HepG2 (cell line): ENCODE data around the gene CTRL. TPM values are rescaled to one million over a fixed set of nuclear protein-coding genes. Genes with fewer than 3 reads are reported as not detected.

Experiments
- HES4 ChIP-seq: sonication (generic); formaldehyde crosslinking; IDR thresholded peaks from 2 replicates; pipeline ENCODE4 v1.9.0; 2021; ENCODE audit warnings: mild to moderate bottlenecking, missing genetic modification reagents, borderline replicate concordance
- KLF12 ChIP-seq: sonication (generic); formaldehyde crosslinking; IDR thresholded peaks from 2 replicates; pipeline ENCODE4 v1.4.0; 2020; ENCODE audit warnings: missing genetic modification reagents, borderline replicate concordance
- MBD4 ChIP-seq: IDR thresholded peaks from 2 replicates; pipeline ENCODE4 v1.6.1; 2012; ENCODE audit warnings: low read length, inconsistent platforms, borderline replicate concordance
- MYNN ChIP-seq: sonication (generic); formaldehyde crosslinking; IDR thresholded peaks from 2 replicates; pipeline ENCODE4 v1.4.0; 2020; ENCODE audit warnings: mild to moderate bottlenecking, low read depth, missing genetic modification reagents
- NCOA5 ChIP-seq: sonication (generic); formaldehyde crosslinking; IDR thresholded peaks from 2 replicates; pipeline ENCODE4 v1.4.0; 2020; ENCODE audit warnings: missing genetic modification reagents
- RARG ChIP-seq: sonication (generic); formaldehyde crosslinking; IDR thresholded peaks from 2 replicates; pipeline ENCODE4 v1.4.0; 2020; ENCODE audit warnings: low read depth, mild to moderate bottlenecking, missing genetic modification reagents
- SALL2 ChIP-seq: sonication (generic); formaldehyde crosslinking; IDR thresholded peaks from 2 replicates; pipeline ENCODE4 v1.8.1; 2023; ENCODE audit warnings: mild to moderate bottlenecking, missing genetic modification reagents, inconsistent platforms
- SIX4 ChIP-seq: sonication (generic); formaldehyde crosslinking; IDR thresholded peaks from 2 replicates; pipeline ENCODE4 v1.4.0; 2020; ENCODE audit warnings: missing genetic modification reagents
- STAT5B ChIP-seq: sonication (generic); formaldehyde crosslinking; IDR thresholded peaks from 2 replicates; pipeline ENCODE4 v1.4.0; 2020; ENCODE audit warnings: missing genetic modification reagents
- TGIF2 ChIP-seq: IDR thresholded peaks from 2 replicates; pipeline ENCODE4 v1.6.1; 2016; ENCODE audit warnings: control low read depth, missing compliant biosample characterization
- ZNF468 ChIP-seq: sonication (generic); formaldehyde crosslinking; IDR thresholded peaks from 2 replicates; pipeline ENCODE4 v1.8.0; 2022; ENCODE audit warnings: mild to moderate bottlenecking, moderate library complexity, missing genetic modification reagents
- ZNF557 ChIP-seq: sonication (generic); formaldehyde crosslinking; IDR thresholded peaks from 2 replicates; pipeline ENCODE4 v1.4.0; 2020; ENCODE audit warnings: missing genetic modification reagents
- ZNF564 ChIP-seq: sonication (generic); formaldehyde crosslinking; IDR thresholded peaks from 2 replicates; pipeline ENCODE4 v1.8.1; 2023; ENCODE audit warnings: mild to moderate bottlenecking, missing genetic modification reagents
- ZNF629 ChIP-seq: sonication (generic); formaldehyde crosslinking; conservative IDR thresholded peaks from 2 replicates; pipeline ENCODE4 v1.5.0; 2020; ENCODE audit warnings: missing genetic modification reagents
- ZNF773 ChIP-seq: sonication (generic); formaldehyde crosslinking; IDR thresholded peaks from 2 replicates; pipeline ENCODE4 v1.4.0; 2020; ENCODE audit warnings: missing genetic modification reagents, borderline replicate concordance
- ZSCAN9 ChIP-seq: IDR thresholded peaks from 2 replicates; pipeline ENCODE4 v1.6.1; 2016; ENCODE audit warnings: borderline replicate concordance
- polyA plus RNA-seq, 8 experiments: library from polyadenylated mRNA; depleted of rRNA in 3 of 8; stranded (reverse) in 7 of 8; unstranded in 1 of 8; fragments of >200 nt; fragmentation: Illumina TruSeq in 4 of 8; extraction: Trizol in 4 of 8; gene quantifications; 2 replicates each; pipeline versions ENCODE4 v1.2.1 to v1.2.3, GENCODE V29; 2011 to 2016; ENCODE audit warnings: low read depth in 4 of 8, missing spikeins in 1 of 8, mixed read lengths in 1 of 8; ENCODE audit not compliant: insufficient read depth in 1 of 8
- total RNA-seq, 5 experiments: library from RNA; depleted of rRNA; stranded (reverse); fragments of >200 nt; fragmentation: Illumina TruSeq; extraction: Trizol; gene quantifications; 2 replicates each; pipeline ENCODE4 v1.2.3, GENCODE V29; 2016; ENCODE audit warnings: low read depth in 1 of 5
- TF ChIP-seq, protein P1 (sequence below): IDR thresholded peaks from 2 replicates; pipeline ENCODE4 v1.6.1; 2018; ENCODE audit warnings: missing genetic modification reagents, mild to moderate bottlenecking, missing compliant biosample characterization
- TF ChIP-seq, protein P2 (sequence below): IDR thresholded peaks from 2 replicates; pipeline ENCODE4 v1.6.1; 2016; ENCODE audit warnings: low read depth, control low read depth
- TF ChIP-seq, protein P3 (sequence below): sonication (generic); formaldehyde crosslinking; IDR thresholded peaks from 2 replicates; pipeline ENCODE4 v1.4.0; 2020; ENCODE audit warnings: missing genetic modification reagents, borderline replicate concordance
- TF ChIP-seq, protein P4 (sequence below): sonication (generic); formaldehyde crosslinking; IDR thresholded peaks from 2 replicates; pipeline ENCODE4 v1.5.1; 2020; ENCODE audit warnings: mild to moderate bottlenecking, missing genetic modification reagents, moderate library complexity

CTRL gene
- total and polyA plus RNA-seq, 2 of the 13 experiments (the other 11 are each of a cell fraction or from before 2014, with no cell fraction given) = 1.9 to 2.7 TPM

DNA sequence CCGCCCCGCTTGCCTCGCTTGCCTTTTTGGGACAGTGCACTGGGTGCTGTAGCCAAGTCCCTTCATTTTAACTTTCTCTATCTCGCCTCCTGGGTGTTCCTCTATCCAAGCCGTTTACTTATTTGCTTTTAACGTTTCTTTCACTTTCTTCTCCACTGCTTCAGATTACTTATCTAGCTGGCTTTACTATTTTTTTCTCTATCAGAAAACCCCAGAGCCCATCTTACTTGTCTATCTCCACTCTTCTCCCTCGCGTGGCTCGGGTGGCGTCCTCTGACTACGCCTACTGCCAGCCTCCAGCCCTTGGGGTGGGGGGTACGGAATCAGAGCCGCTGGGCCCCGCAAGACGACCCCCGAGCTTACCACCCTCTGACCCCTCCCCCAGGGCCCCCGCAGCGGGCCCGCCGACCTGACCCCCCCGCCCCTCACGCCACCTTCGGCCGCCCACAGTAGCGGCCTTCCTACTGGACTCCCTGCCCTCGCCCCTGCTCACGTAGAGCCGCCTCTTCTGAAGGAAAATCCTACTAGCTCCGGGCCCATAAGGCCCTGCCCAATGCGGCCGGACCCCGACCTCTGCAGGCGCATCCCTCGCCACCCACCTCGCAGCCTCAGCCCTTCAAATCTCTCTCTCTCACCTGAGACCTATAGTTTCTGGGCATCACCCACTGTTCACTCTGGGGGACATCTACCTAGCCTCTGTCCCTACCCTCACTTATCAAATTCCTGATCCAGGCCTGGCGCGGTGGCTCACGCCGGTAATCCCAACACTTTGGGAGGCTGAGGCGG, 37.8 kb upstream of the CTRL start (continued):
- TF ChIP-seq, protein P1, sequence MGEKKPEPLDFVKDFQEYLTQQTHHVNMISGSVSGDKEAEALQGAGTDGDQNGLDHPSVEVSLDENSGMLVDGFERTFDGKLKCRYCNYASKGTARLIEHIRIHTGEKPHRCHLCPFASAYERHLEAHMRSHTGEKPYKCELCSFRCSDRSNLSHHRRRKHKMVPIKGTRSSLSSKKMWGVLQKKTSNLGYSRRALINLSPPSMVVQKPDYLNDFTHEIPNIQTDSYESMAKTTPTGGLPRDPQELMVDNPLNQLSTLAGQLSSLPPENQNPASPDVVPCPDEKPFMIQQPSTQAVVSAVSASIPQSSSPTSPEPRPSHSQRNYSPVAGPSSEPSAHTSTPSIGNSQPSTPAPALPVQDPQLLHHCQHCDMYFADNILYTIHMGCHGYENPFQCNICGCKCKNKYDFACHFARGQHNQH (CRISPR knock-in tag) = 0 out of 2 replicates have a peak, but pooled peaks have one; percentile 18
- TF ChIP-seq NCOA5 (CRISPR knock-in tag) = no peak
- TF ChIP-seq TGIF2 (CRISPR knock-in tag) = 0 out of 2 replicates have a peak, but pooled peaks have one; percentile 12
- no peak for TF ChIP-seq KLF12 (CRISPR knock-in tag)
- no peak for TF ChIP-seq ZNF773 (CRISPR knock-in tag)
- TF ChIP-seq STAT5B (CRISPR knock-in tag) = no peak
- TF ChIP-seq ZSCAN9 (CRISPR knock-in tag) = no peak; the same call in 1 of the 2 replicates
- TF ChIP-seq MYNN = no peak
- TF ChIP-seq, protein P2, sequence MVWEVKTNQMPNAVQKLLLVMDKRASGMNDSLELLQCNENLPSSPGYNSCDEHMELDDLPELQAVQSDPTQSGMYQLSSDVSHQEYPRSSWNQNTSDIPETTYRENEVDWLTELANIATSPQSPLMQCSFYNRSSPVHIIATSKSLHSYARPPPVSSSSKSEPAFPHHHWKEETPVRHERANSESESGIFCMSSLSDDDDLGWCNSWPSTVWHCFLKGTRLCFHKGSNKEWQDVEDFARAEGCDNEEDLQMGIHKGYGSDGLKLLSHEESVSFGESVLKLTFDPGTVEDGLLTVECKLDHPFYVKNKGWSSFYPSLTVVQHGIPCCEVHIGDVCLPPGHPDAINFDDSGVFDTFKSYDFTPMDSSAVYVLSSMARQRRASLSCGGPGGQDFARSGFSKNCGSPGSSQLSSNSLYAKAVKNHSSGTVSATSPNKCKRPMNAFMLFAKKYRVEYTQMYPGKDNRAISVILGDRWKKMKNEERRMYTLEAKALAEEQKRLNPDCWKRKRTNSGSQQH (CRISPR knock-in tag) = peak; percentile 79
- TF ChIP-seq ZNF564 (CRISPR knock-in tag) = no peak
- TF ChIP-seq SIX4 = no peak
- TF ChIP-seq HES4 (CRISPR knock-in tag) = 0 out of 2 replicates have a peak, but pooled peaks have one; percentile 48
- no peak for TF ChIP-seq ZNF468
- no peak for TF ChIP-seq ZNF557
- TF ChIP-seq RARG (CRISPR knock-in tag) = no peak
- TF ChIP-seq, protein P3, sequence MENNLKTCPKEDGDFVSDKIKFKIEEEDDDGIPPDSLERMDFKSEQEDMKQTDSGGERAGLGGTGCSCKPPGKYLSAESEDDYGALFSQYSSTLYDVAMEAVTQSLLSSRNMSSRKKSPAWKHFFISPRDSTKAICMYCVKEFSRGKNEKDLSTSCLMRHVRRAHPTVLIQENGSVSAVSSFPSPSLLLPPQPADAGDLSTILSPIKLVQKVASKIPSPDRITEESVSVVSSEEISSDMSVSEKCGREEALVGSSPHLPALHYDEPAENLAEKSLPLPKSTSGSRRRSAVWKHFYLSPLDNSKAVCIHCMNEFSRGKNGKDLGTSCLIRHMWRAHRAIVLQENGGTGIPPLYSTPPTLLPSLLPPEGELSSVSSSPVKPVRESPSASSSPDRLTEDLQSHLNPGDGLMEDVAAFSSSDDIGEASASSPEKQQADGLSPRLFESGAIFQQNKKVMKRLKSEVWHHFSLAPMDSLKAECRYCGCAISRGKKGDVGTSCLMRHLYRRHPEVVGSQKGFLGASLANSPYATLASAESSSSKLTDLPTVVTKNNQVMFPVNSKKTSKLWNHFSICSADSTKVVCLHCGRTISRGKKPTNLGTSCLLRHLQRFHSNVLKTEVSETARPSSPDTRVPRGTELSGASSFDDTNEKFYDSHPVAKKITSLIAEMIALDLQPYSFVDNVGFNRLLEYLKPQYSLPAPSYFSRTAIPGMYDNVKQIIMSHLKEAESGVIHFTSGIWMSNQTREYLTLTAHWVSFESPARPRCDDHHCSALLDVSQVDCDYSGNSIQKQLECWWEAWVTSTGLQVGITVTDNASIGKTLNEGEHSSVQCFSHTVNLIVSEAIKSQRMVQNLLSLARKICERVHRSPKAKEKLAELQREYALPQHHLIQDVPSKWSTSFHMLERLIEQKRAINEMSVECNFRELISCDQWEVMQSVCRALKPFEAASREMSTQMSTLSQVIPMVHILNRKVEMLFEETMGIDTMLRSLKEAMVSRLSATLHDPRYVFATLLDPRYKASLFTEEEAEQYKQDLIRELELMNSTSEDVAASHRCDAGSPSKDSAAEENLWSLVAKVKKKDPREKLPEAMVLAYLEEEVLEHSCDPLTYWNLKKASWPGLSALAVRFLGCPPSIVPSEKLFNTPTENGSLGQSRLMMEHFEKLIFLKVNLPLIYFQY = peak; percentile 77; the same call in 1 of the 2 replicates
- TF ChIP-seq SALL2 (CRISPR knock-in tag) = no peak
- no peak for TF ChIP-seq ZNF629 (CRISPR knock-in tag)
- TF ChIP-seq, protein P4, sequence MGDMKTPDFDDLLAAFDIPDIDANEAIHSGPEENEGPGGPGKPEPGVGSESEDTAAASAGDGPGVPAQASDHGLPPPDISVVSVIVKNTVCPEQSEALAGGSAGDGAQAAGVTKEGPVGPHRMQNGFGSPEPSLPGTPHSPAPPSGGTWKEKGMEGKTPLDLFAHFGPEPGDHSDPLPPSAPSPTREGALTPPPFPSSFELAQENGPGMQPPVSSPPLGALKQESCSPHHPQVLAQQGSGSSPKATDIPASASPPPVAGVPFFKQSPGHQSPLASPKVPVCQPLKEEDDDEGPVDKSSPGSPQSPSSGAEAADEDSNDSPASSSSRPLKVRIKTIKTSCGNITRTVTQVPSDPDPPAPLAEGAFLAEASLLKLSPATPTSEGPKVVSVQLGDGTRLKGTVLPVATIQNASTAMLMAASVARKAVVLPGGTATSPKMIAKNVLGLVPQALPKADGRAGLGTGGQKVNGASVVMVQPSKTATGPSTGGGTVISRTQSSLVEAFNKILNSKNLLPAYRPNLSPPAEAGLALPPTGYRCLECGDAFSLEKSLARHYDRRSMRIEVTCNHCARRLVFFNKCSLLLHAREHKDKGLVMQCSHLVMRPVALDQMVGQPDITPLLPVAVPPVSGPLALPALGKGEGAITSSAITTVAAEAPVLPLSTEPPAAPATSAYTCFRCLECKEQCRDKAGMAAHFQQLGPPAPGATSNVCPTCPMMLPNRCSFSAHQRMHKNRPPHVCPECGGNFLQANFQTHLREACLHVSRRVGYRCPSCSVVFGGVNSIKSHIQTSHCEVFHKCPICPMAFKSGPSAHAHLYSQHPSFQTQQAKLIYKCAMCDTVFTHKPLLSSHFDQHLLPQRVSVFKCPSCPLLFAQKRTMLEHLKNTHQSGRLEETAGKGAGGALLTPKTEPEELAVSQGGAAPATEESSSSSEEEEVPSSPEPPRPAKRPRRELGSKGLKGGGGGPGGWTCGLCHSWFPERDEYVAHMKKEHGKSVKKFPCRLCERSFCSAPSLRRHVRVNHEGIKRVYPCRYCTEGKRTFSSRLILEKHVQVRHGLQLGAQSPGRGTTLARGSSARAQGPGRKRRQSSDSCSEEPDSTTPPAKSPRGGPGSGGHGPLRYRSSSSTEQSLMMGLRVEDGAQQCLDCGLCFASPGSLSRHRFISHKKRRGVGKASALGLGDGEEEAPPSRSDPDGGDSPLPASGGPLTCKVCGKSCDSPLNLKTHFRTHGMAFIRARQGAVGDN (CRISPR knock-in tag) = peak; percentile 72
- no peak for TF ChIP-seq MBD4
